ENCODE measurements around the gene CHORDC1. TPM values are rescaled to one million over a fixed set of nuclear protein-coding genes. Genes with fewer than 3 reads are reported as not detected.

The CHORDC1 gene
- total and polyA plus RNA-seq, 2 of the 13 experiments (the other 11 are each of a cell fraction or from before 2014, with no cell fraction given), result 19.1 to 73.5 TPM

DNA sequence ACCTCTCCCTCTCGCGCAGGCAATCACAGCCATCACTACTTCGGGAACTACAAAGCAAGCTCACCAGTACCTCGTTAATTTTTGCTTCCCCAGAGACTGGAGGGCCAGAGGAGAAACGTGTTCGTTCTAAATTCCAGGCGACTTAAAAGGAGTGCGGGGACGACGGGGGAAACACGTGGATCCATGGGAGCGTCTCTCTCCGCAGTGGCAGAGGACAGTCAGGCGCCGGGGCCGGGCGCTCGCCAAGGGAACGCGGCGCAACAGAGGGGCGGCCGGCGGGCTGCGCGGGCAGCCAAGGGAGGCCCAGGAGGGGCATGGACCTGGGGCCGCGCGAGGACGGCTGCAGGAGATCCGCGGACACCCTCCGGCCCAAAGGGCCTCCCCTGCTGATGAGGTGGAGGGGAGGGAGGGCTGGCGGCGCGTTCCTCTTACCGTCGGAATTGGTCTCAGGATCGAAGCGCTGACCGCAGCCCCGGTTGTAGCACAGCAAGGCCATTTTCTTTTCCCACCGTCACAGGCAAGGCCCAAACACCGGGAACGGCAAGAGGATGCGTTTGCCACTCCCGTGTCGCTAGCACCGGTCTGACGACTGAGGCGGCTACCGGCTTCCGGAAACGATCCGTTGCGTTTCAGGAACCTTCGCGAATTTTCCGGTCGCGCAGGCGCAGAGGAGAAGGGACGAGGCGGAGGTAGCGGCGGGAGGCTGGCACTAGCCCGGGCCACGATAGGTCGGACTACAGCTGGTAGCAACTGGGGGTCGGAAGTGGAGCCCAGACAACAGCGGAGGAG lies at the start of gene CHORDC1 (continued):
- TF ChIP-seq, protein P1, sequence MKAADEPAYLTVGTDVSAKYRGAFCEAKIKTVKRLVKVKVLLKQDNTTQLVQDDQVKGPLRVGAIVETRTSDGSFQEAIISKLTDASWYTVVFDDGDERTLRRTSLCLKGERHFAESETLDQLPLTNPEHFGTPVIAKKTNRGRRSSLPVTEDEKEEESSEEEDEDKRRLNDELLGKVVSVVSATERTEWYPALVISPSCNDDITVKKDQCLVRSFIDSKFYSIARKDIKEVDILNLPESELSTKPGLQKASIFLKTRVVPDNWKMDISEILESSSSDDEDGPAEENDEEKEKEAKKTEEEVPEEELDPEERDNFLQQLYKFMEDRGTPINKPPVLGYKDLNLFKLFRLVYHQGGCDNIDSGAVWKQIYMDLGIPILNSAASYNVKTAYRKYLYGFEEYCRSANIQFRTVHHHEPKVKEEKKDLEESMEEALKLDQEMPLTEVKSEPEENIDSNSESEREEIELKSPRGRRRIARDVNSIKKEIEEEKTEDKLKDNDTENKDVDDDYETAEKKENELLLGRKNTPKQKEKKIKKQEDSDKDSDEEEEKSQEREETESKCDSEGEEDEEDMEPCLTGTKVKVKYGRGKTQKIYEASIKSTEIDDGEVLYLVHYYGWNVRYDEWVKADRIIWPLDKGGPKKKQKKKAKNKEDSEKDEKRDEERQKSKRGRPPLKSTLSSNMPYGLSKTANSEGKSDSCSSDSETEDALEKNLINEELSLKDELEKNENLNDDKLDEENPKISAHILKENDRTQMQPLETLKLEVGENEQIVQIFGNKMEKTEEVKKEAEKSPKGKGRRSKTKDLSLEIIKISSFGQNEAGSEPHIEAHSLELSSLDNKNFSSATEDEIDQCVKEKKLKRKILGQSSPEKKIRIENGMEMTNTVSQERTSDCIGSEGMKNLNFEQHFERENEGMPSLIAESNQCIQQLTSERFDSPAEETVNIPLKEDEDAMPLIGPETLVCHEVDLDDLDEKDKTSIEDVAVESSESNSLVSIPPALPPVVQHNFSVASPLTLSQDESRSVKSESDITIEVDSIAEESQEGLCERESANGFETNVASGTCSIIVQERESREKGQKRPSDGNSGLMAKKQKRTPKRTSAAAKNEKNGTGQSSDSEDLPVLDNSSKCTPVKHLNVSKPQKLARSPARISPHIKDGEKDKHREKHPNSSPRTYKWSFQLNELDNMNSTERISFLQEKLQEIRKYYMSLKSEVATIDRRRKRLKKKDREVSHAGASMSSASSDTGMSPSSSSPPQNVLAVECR (CRISPR knock-in tag; IDR thresholded peaks at IDR 0.05; ENCODE audit: borderline replicate concordance), result peak; percentile 96
- no peak for TF ChIP-seq ZNF674 (CRISPR knock-in tag; IDR thresholded peaks at IDR 0.05; ENCODE audit: low read depth)
- no peak for TF ChIP-seq USF2 (IDR thresholded peaks at IDR 0.05; ENCODE audit: low read depth, low read length)
- TF ChIP-seq USF2 (CRISPR knock-in tag; IDR thresholded peaks at IDR 0.05; ENCODE audit: borderline replicate concordance), result no peak
- TF ChIP-seq, protein P2, sequence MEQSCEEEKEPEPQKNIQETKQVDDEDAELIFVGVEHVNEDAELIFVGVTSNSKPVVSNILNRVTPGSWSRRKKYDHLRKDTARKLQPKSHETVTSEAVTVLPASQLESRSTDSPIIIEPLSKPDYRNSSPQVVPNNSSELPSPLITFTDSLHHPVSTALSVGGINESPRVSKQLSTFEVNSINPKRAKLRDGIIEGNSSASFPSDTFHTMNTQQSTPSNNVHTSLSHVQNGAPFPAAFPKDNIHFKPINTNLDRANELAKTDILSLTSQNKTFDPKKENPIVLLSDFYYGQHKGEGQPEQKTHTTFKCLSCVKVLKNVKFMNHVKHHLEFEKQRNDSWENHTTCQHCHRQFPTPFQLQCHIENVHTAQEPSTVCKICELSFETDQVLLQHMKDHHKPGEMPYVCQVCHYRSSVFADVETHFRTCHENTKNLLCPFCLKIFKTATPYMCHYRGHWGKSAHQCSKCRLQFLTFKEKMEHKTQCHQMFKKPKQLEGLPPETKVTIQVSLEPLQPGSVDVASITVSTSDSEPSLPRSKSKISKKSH (CRISPR knock-in tag; IDR thresholded peaks at IDR 0.05; ENCODE audit: borderline replicate concordance), result 0 out of 2 replicates have a peak, but pooled peaks have one; percentile 58
- no peak for TF ChIP-seq ZNF678 (CRISPR knock-in tag; IDR thresholded peaks at IDR 0.05)
- TF ChIP-seq SAP130 (CRISPR knock-in tag; IDR thresholded peaks at IDR 0.05; ENCODE audit: low read depth), result peak; percentile 91
- TF ChIP-seq, protein P3, sequence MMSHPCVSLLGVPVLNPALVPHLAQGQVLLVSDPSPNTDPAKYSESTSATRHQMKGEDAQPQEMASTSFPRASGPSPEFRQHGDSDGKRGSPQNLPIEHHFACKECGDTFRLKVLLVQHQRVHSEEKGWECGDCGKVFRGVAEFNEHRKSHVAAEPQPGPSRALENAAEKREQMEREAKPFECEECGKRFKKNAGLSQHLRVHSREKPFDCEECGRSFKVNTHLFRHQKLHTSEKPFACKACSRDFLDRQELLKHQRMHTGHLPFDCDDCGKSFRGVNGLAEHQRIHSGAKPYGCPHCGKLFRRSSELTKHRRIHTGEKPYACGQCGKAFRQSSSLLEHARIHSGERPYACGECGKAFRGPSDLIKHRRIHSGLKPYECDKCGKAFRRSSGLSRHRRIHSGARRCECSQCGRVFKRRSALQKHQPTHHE (CRISPR knock-in tag; IDR thresholded peaks at IDR 0.05; ENCODE audit: borderline replicate concordance), result peak; percentile 86; the same call in 1 of the 2 replicates
- no peak for TF ChIP-seq DPF2 (CRISPR knock-in tag; IDR thresholded peaks at IDR 0.05; ENCODE audit: borderline replicate concordance, low read depth)
- TF ChIP-seq SIN3B (IDR thresholded peaks at IDR 0.05; ENCODE audit: low read length), result no peak
- TF ChIP-seq ZNF24 (IDR thresholded peaks at IDR 0.05), result no peak
- TF ChIP-seq, protein P4, sequence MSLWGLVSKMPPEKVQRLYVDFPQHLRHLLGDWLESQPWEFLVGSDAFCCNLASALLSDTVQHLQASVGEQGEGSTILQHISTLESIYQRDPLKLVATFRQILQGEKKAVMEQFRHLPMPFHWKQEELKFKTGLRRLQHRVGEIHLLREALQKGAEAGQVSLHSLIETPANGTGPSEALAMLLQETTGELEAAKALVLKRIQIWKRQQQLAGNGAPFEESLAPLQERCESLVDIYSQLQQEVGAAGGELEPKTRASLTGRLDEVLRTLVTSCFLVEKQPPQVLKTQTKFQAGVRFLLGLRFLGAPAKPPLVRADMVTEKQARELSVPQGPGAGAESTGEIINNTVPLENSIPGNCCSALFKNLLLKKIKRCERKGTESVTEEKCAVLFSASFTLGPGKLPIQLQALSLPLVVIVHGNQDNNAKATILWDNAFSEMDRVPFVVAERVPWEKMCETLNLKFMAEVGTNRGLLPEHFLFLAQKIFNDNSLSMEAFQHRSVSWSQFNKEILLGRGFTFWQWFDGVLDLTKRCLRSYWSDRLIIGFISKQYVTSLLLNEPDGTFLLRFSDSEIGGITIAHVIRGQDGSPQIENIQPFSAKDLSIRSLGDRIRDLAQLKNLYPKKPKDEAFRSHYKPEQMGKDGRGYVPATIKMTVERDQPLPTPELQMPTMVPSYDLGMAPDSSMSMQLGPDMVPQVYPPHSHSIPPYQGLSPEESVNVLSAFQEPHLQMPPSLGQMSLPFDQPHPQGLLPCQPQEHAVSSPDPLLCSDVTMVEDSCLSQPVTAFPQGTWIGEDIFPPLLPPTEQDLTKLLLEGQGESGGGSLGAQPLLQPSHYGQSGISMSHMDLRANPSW (CRISPR knock-in tag; IDR thresholded peaks at IDR 0.05; ENCODE audit: borderline replicate concordance), result 0 out of 2 replicates have a peak, but pooled peaks have one; percentile 38
- TF ChIP-seq ZNF260 (CRISPR knock-in tag; IDR thresholded peaks at IDR 0.05; ENCODE audit: borderline replicate concordance, low read depth), result no peak
- TF ChIP-seq ZNF180 (CRISPR knock-in tag; IDR thresholded peaks at IDR 0.05; ENCODE audit: borderline replicate concordance, low read depth), result no peak
- no peak for TF ChIP-seq RAD21 (CRISPR knock-in tag; IDR thresholded peaks at IDR 0.05)
- peak; percentile 83 for TF ChIP-seq MAX (IDR thresholded peaks at IDR 0.05)
